ENCODE measurements around the gene CORO2B. TPM values are rescaled to one million over a fixed set of nuclear protein-coding genes. Genes with fewer than 3 reads are reported as not detected.

CORO2B gene
- total RNA-seq, 1 experiment from 2014 or later, result 0.59 TPM

GRCh38 chr15:68555679-68556037 is 23.1 kb upstream of the CORO2B start:
- no peaks in the 10 kb centered on the region for H3K27me3 ChIP-seq (ENCODE audit: insufficient read depth, low read depth)
- H3K4me3 ChIP-seq, result no peak overlapping the region
- no peaks in the 10 kb centered on the region for H3K9me3 ChIP-seq (ENCODE audit: insufficient read depth, low read depth)
- intact Hi-C loops (cut with micrococcal nuclease; ENCODE audit: unreplicated experiment), result loop anchor here (5.0 to 10.0 kb wide), 4 partner anchors 97 to 839 kb away; no protein-coding TSS in a partner anchor
- BruUV-seq (replicated peaks), result no TSS peak
- no peak overlapping the region for H3K4me2 ChIP-seq
- DNase-seq, result no peak
- ChIA-PET CTCF (interaction anchor here (0.6 kb wide), 1 partner anchor 320 kb away, joined by 5 read pairs; no protein-coding TSS in a partner anchor), POLR2A (ENCODE audit: unreplicated experiment) (no interaction called here)
- H2AFZ ChIP-seq, result no peak overlapping the region
- H3K9me2 ChIP-seq (ENCODE audit: insufficient read depth), result no peaks in the 10 kb centered on the region
- no peaks in the 10 kb centered on the region for H3K4me1 ChIP-seq (replicated peaks; ENCODE audit: insufficient read depth)
- H3K79me2 ChIP-seq (ENCODE audit: low read depth), result no peaks in the 10 kb centered on the region
- no peaks in the 10 kb centered on the region for H3K36me3 ChIP-seq (ENCODE audit: low read depth)
- TF ChIP-seq CTCF (conservative IDR thresholded peaks at IDR 0.05) (no peak), EZH2 (IDR thresholded peaks at IDR 0.05; ENCODE audit: low read depth) (no peak)
- no peaks in the 10 kb centered on the region for H3F3A ChIP-seq (ENCODE audit: insufficient read depth, low read depth)
- no peaks in the 10 kb centered on the region for H4K20me1 ChIP-seq (ENCODE audit: insufficient read depth)
- H3K27ac ChIP-seq, result no peak overlapping the region

GRCh38 chr15:68556139-68556990 is 22.4 kb upstream of the CORO2B start:
- DNase-seq, result no peak
- no peaks in the 10 kb centered on the region for H3K9me2 ChIP-seq (ENCODE audit: insufficient read depth)
- H3K27me3 ChIP-seq (ENCODE audit: insufficient read depth, low read depth), result no peaks in the 10 kb centered on the region
- no peak overlapping the region for H3K27ac ChIP-seq
- H3K79me2 ChIP-seq (ENCODE audit: low read depth), result no peaks in the 10 kb centered on the region
- POLR2A ChIA-PET (ENCODE audit: unreplicated experiment), result no interaction called here
- H3K4me3 ChIP-seq, result no peak overlapping the region
- no peak for TF ChIP-seq EZH2 (IDR thresholded peaks at IDR 0.05; ENCODE audit: low read depth)
- no peak for TF ChIP-seq CTCF (conservative IDR thresholded peaks at IDR 0.05)
- H3K4me1 ChIP-seq (replicated peaks; ENCODE audit: insufficient read depth), result no peaks in the 10 kb centered on the region
- H3F3A ChIP-seq (ENCODE audit: insufficient read depth, low read depth), result no peaks in the 10 kb centered on the region
- no peak overlapping the region for H3K4me2 ChIP-seq
- H4K20me1 ChIP-seq (ENCODE audit: insufficient read depth), result no peaks in the 10 kb centered on the region
- CTCF ChIA-PET, result interaction anchor here (0.5 kb wide), 1 partner anchor 320 kb away, joined by 10 read pairs; no protein-coding TSS in a partner anchor
- no peak overlapping the region for H2AFZ ChIP-seq
- H3K9me3 ChIP-seq (ENCODE audit: insufficient read depth, low read depth), result no peaks in the 10 kb centered on the region
- H3K36me3 ChIP-seq (ENCODE audit: low read depth), result no peaks in the 10 kb centered on the region
- intact Hi-C loops (cut with micrococcal nuclease; ENCODE audit: unreplicated experiment), result loop anchor here (5.0 to 10.0 kb wide), 4 partner anchors 96 to 838 kb away; no protein-coding TSS in a partner anchor
- no TSS peak for BruUV-seq (replicated peaks)

- H3K79me2 ChIP-seq (ENCODE audit: low read depth), result no peaks in the 10 kb centered on the region
- no peak overlapping the region for H3K27ac ChIP-seq
- CTCF ChIA-PET, result interaction anchor here (0.6 kb wide), 1 partner anchor 268 kb away, joined by 5 read pairs; no protein-coding TSS in a partner anchor
- DNase-seq, result no peak
- no peaks in the 10 kb centered on the region for H3K4me1 ChIP-seq (replicated peaks; ENCODE audit: insufficient read depth)
- no peaks in the 10 kb centered on the region for H3K9me3 ChIP-seq (ENCODE audit: insufficient read depth, low read depth)
- no peaks in the 10 kb centered on the region for H3K9me2 ChIP-seq (ENCODE audit: insufficient read depth)
- no peaks in the 10 kb centered on the region for H3F3A ChIP-seq (ENCODE audit: insufficient read depth, low read depth)
- intact Hi-C loops (cut with micrococcal nuclease; ENCODE audit: unreplicated experiment), result loop anchor here (5.0 to 10.0 kb wide), 4 partner anchors 95 to 837 kb away; no protein-coding TSS in a partner anchor
- POLR2A ChIA-PET (ENCODE audit: unreplicated experiment), result no interaction called here
- H3K4me3 ChIP-seq, result no peak overlapping the region
- no peaks in the 10 kb centered on the region for H4K20me1 ChIP-seq (ENCODE audit: insufficient read depth)
- no peaks in the 10 kb centered on the region for H3K27me3 ChIP-seq (ENCODE audit: insufficient read depth, low read depth)
- no peaks in the 10 kb centered on the region for H3K36me3 ChIP-seq (ENCODE audit: low read depth)
- H3K4me2 ChIP-seq, result no peak overlapping the region
- no TSS peak for BruUV-seq (replicated peaks)
- H2AFZ ChIP-seq, result no peak overlapping the region
- TF ChIP-seq EZH2 (IDR thresholded peaks at IDR 0.05; ENCODE audit: low read depth) (no peak), CTCF (conservative IDR thresholded peaks at IDR 0.05) (no peak)
Measured at GRCh38 chr15:68557469-68558317, 21.1 kb upstream of the CORO2B start.

Measured in PC-9 (cell line).